CD14-positive monocyte (primary cell): ENCODE results near the gene LZTR1. TPM values are rescaled to one million over a fixed set of nuclear protein-coding genes. Genes with fewer than 3 reads are reported as not detected.

Experiments used
- DNase-seq, 3 donors: peaks; one replicate each; pipeline ENCODE4 v3.0.0-alpha.2; 2011 to 2022
- H2AFZ ChIP-seq: 2 replicates; pipeline ENCODE4 v1.6.0; 2012; ENCODE audit warnings: mild to moderate bottlenecking, low read depth, low read length, inconsistent platforms; ENCODE audit not compliant: insufficient read depth, poor library complexity, severe bottlenecking
- H3K27ac ChIP-seq, 2 donors: 1 replicate in 1 of 2; 2 replicates in 1 of 2; pipeline ENCODE4 v1.5.1; 2012 to 2013; ENCODE audit warnings: low read length in 2 of 2, control low read depth in 1 of 2, inconsistent platforms in 1 of 2, low read depth in 1 of 2, mild to moderate bottlenecking in 1 of 2
- H3K27me3 ChIP-seq, 2 donors: one replicate each; pipeline versions ENCODE4 v1.6.0 to v1.6.1; 2011 to 2013; ENCODE audit warnings: low read length in 2 of 2; ENCODE audit not compliant: control insufficient read depth in 2 of 2, insufficient read depth in 2 of 2
- H3K36me3 ChIP-seq, 2 donors: replicated peaks in 1 of 2; 1 replicate in 1 of 2; 2 replicates in 1 of 2; pipeline versions ENCODE4 v1.5.1 to v1.6.1; 2012 to 2013; ENCODE audit warnings: low read length in 2 of 2, control low read depth in 1 of 2, inconsistent platforms in 1 of 2, mild to moderate bottlenecking in 1 of 2; ENCODE audit not compliant: insufficient read depth in 2 of 2, control insufficient read depth in 1 of 2
- H3K4me1 ChIP-seq, 2 donors: 1 replicate in 1 of 2; 2 replicates in 1 of 2; pipeline versions ENCODE4 v1.5.1 to v1.6.1; 2012 to 2013; ENCODE audit warnings: low read length in 2 of 2, control low read depth in 1 of 2, inconsistent platforms in 1 of 2, mild to moderate bottlenecking in 1 of 2, moderate library complexity in 1 of 2; ENCODE audit not compliant: insufficient read depth in 2 of 2, control insufficient read depth in 1 of 2
- H3K4me2 ChIP-seq: replicated peaks from 2 replicates; pipeline ENCODE3; 2012; ENCODE audit warnings: low read length, moderate library complexity, mild to moderate bottlenecking; ENCODE audit not compliant: poor library complexity, severe bottlenecking; ENCODE audit errors: extremely low read depth
- H3K4me3 ChIP-seq, 3 experiments: fragments of 200-600 bp in 1 of 3; sonication (generic) in 1 of 3; replicated peaks in 1 of 3; 1 replicate in 2 of 3; 2 replicates in 1 of 3; pipeline ENCODE4 v1.5.1; 2011 to 2013; ENCODE audit warnings: low read length in 3 of 3, mild to moderate bottlenecking in 3 of 3, control low read depth in 2 of 3, low read depth in 2 of 3, inconsistent platforms in 1 of 3, moderate library complexity in 1 of 3
- H3K79me2 ChIP-seq: 2 replicates; pipeline ENCODE4 v1.6.0; 2012; ENCODE audit warnings: mild to moderate bottlenecking, control low read depth, inconsistent platforms, low read length, moderate library complexity; ENCODE audit not compliant: insufficient read depth
- H3K9ac ChIP-seq: 2 replicates; pipeline ENCODE4 v1.6.0; 2017; ENCODE audit warnings: low read length, mild to moderate bottlenecking; ENCODE audit not compliant: insufficient read depth, poor library complexity, severe bottlenecking
- H3K9me3 ChIP-seq, 2 donors: replicated peaks in 1 of 2; 1 replicate in 1 of 2; 2 replicates in 1 of 2; pipeline versions ENCODE4 v1.5.1 to v1.6.1; 2012 to 2013; ENCODE audit warnings: low read length in 2 of 2, control low read depth in 1 of 2; ENCODE audit not compliant: control insufficient read depth in 1 of 2, insufficient read depth in 1 of 2
- H4K20me1 ChIP-seq: 2 replicates; pipeline ENCODE4 v1.6.0; 2012; ENCODE audit warnings: mild to moderate bottlenecking, low read length, control low read depth, moderate library complexity; ENCODE audit not compliant: insufficient read depth
- H3K27ac Mint-ChIP-seq, 7 donors: one replicate each; pipeline ENCODE4 v1.8.0; 2020; ENCODE audit warnings: mild to moderate bottlenecking in 7 of 7, mixed read lengths in 7 of 7, moderate library complexity in 6 of 7, inconsistent platforms in 2 of 7
- H3K27me3 Mint-ChIP-seq, 3 donors: one replicate each; pipeline ENCODE4 v1.8.0; 2021 to 2022; ENCODE audit warnings: low read depth in 3 of 3, mild to moderate bottlenecking in 3 of 3, mixed read lengths in 3 of 3, moderate library complexity in 3 of 3, inconsistent platforms in 1 of 3
- H3K36me3 Mint-ChIP-seq, 2 donors: one replicate each; pipeline ENCODE4 v1.8.0; 2020; ENCODE audit warnings: mixed read lengths in 2 of 2, inconsistent platforms in 1 of 2, mild to moderate bottlenecking in 1 of 2
- H3K4me1 Mint-ChIP-seq: one replicate; pipeline ENCODE4 v1.8.0; 2020; ENCODE audit warnings: mild to moderate bottlenecking, mixed read lengths
- H3K4me3 Mint-ChIP-seq, 2 donors: one replicate each; pipeline ENCODE4 v1.8.0; 2020; ENCODE audit warnings: mild to moderate bottlenecking in 2 of 2, mixed read lengths in 2 of 2, moderate library complexity in 1 of 2
- H3K9me3 Mint-ChIP-seq, 7 donors: one replicate each; pipeline ENCODE4 v1.8.0; 2020 to 2022; ENCODE audit warnings: mixed read lengths in 7 of 7, mild to moderate bottlenecking in 6 of 7, moderate library complexity in 6 of 7, inconsistent platforms in 2 of 7
- CTCF ChIP-seq: fragments of 200-600 bp; IDR thresholded peaks from one replicate; pipeline ENCODE4 v1.8.0; 2022; ENCODE audit warnings: antibody characterized with exemption, mild to moderate bottlenecking
- WGBS: methylation state at CpG from one replicate; pipeline ENCODE4 v1.1.5; 2013; ENCODE audit warnings: missing lambda C conversion rate; ENCODE audit not compliant: insufficient coverage; 5-methylcytosine and 5-hydroxymethylcytosine counted together
- intact Hi-C, 2 donors: fragments of 100-400 bp; cut with micrococcal nuclease; formaldehyde crosslinking; loops; one replicate each; pipeline versions ENCODE4 v1.15.0 to v1.15.1; 2023
- polyA plus RNA-seq, 3 donors: library from polyadenylated mRNA; depleted of rRNA in 1 of 3; unstranded in 2 of 3; stranded (reverse) in 1 of 3; fragments of 300-500 nt in 2 of 3; fragments of >200 nt in 1 of 3; fragmentation: Illumina TruSeq in 2 of 3; gene quantifications; 1 replicate in 2 of 3; 2 replicates in 1 of 3; pipeline ENCODE4 v1.2.3, GENCODE V29; 2012 to 2021

Gene LZTR1
- polyA plus RNA-seq, 3 donors: 7.1 to 63.3 (median 11.5) TPM

- no peak overlapping the region for H3K27ac ChIP-seq
- H3K27me3 ChIP-seq: peaks cover 3 to 16% of the 10 kb centered on the region in 2 donors
- peaks cover 21 to 23% of the 10 kb centered on the region in 2 donors for H3K36me3 Mint-ChIP-seq
- DNase-seq: no peak
- peak overlapping the region in 1 of 7 donors; percentile 25 for H3K27ac Mint-ChIP-seq
- intact Hi-C loops: loop anchor here (5.0 to 10.0 kb wide), 2 partner anchors 49 to 61 kb away; no protein-coding TSS in a partner anchor
- H3K4me1 ChIP-seq: peaks cover 50 to 62% of the 10 kb centered on the region in 2 donors
- H3K4me3 ChIP-seq: no peak overlapping the region
- no peaks in the 10 kb centered on the region for H3K9me3 ChIP-seq
- H2AFZ ChIP-seq: no peak overlapping the region
- peak overlapping the region in 1 of 2 donors; percentile 62 for H3K4me3 Mint-ChIP-seq
- H3K4me1 Mint-ChIP-seq: peaks cover 50% of the 10 kb centered on the region
- no peak for TF ChIP-seq CTCF
- 90% methylated on average over 5 of the region's 7 CpGs for WGBS
- no peaks in the 10 kb centered on the region for H4K20me1 ChIP-seq
- no peak overlapping the region for H3K9ac ChIP-seq
- peaks cover 14% of the 10 kb centered on the region for H3K79me2 ChIP-seq
- peaks cover 0 to 9% (median 0%) of the 10 kb centered on the region in 7 donors for H3K9me3 Mint-ChIP-seq
- H3K36me3 ChIP-seq: peaks cover 0 to 7% of the 10 kb centered on the region in 2 donors
- H3K27me3 Mint-ChIP-seq: peaks cover 18 to 29% (median 26%) of the 10 kb centered on the region in 3 donors
- no peak overlapping the region for H3K4me2 ChIP-seq
These were observed 18.7 kb upstream of the LZTR1 start for GRCh38 chr22:20963201-20964052.

- Histone ChIP-seq H3K79me2 (peaks cover 8% of the 10 kb centered on the region), H3K4me1 (peaks cover 56 to 65% of the 10 kb centered on the region in 2 donors), H3K36me3 (peaks cover 0 to 7% of the 10 kb centered on the region in 2 donors), H4K20me1 (no peaks in the 10 kb centered on the region), H3K4me2 (peak overlapping the region; percentile 80), H3K4me3 (peak overlapping the region in 2 of 3 experiments; percentile 29 to 61), H3K27ac (no peak overlapping the region), H3K9ac (no peak overlapping the region), H3K9me3 (no peaks in the 10 kb centered on the region), H2AFZ (no peak overlapping the region), H3K27me3 (peaks cover 3 to 16% of the 10 kb centered on the region in 2 donors)
- 93% methylated on average over 3 of the region's 6 CpGs for WGBS
- Mint-ChIP-seq H3K27ac (peak overlapping the region in 3 of 7 donors; percentile 25 to 47 (median 43)), H3K27me3 (peaks cover 18 to 29% (median 26%) of the 10 kb centered on the region in 3 donors), H3K4me3 (peak overlapping the region; percentile 77 to 87), H3K36me3 (peaks cover 21 to 23% of the 10 kb centered on the region in 2 donors), H3K9me3 (peaks cover 0 to 9% (median 0%) of the 10 kb centered on the region in 7 donors), H3K4me1 (peaks cover 55% of the 10 kb centered on the region)
- intact Hi-C loops: loop anchor here (5.0 to 10.0 kb wide), 2 partner anchors 48 to 61 kb away; no protein-coding TSS in a partner anchor
- no peak for DNase-seq
- TF ChIP-seq CTCF: no peak
These were observed 17.9 kb upstream of the LZTR1 start for GRCh38 chr22:20964090-20964798.
